ENCODE results near the gene SLC1A7. TPM values are rescaled to one million over a fixed set of nuclear protein-coding genes. Genes with fewer than 3 reads are reported as not detected.

The SLC1A7 gene
- total and polyA plus RNA-seq, 2 of the 13 experiments (the other 11 are each of a cell fraction or from before 2014, with no cell fraction given): 0.04 to 2.0 TPM

GRCh38 chr1:53071167-53071865, 71.1 kb downstream of the SLC1A7 start (continued):
- TF ChIP-seq AFF4 (CRISPR knock-in tag; IDR thresholded peaks at IDR 0.05) (no peak), KLF16 (CRISPR knock-in tag; IDR thresholded peaks at IDR 0.05) (no peak), MED1 (CRISPR knock-in tag; IDR thresholded peaks at IDR 0.05) (no peak), ZNF850 (CRISPR knock-in tag; conservative IDR thresholded peaks at IDR 0.05) (no peak), ZBTB25 (CRISPR knock-in tag; IDR thresholded peaks at IDR 0.05) (no peak), AGO1 (IDR thresholded peaks at IDR 0.05; ENCODE audit: low read depth, low read length, poor library complexity, severe bottlenecking) (no peak), ZSCAN20 (CRISPR knock-in tag; IDR thresholded peaks at IDR 0.05; ENCODE audit: borderline replicate concordance) (no peak), DNMT1 (CRISPR knock-in tag; IDR thresholded peaks at IDR 0.05) (no peak)

Data from HepG2 (cell line).